Measurements from ENCODE around the gene FICD.
A peak's percentile ranks its signal among the peaks of the same experiment; 100 is the strongest.
"Not testable (repeated sequence)": the region's sequence is repeated elsewhere in the genome, so short reads cannot be mapped to it uniquely, and the experiment has no call there.

The FICD gene

GRCh38 chr12:108514973-108515814, at the start of gene FICD:
FICD (plus strand) TSS chr12:108515277; CDS start chr12:108516973, 1,696 bp downstream.
- peak; percentile 100 for DNase-seq

GRCh38 chr12:108465417-108465816, 49.7 kb upstream of the FICD start:
- no peak for DNase-seq

DNA sequence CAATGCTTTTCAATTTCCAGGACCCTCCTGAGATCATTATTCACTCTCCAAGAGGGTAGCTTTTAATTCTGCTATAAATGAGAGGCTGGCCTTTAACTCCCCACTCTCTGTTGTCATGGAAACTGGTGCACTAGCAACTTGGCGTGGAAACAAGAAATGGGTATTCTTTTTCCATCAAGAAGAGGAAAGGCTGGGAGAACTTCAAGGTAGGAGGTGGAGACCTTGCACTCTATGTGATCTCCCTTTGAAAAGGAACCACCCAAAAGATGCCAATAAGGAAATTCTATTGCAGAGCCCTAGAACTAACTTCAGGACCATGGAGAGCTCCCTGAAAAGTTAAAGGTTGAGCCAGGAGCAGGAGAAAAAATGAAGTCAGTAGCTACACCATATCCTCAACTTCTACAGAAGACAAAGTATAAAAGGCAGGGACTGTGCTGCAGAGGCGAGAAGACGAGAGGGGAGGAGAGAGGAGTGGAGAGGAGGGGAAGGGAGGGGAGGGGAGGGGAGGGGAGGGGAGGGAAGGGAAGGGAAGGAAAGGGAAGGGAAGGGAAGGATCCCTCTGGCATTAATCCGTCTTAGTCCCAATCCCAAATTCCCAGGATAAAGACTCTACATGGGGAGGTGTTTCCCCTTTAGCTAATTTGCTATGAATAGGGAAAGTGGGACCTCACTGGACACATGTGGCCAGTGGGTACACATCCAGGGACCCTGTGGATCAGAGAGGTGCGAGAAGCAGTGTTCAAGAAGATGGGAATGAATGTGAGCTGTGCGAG, 46.7 kb upstream of the FICD start:
- DNase-seq: peak in 1 of 3 experiments; percentile 13

DNA sequence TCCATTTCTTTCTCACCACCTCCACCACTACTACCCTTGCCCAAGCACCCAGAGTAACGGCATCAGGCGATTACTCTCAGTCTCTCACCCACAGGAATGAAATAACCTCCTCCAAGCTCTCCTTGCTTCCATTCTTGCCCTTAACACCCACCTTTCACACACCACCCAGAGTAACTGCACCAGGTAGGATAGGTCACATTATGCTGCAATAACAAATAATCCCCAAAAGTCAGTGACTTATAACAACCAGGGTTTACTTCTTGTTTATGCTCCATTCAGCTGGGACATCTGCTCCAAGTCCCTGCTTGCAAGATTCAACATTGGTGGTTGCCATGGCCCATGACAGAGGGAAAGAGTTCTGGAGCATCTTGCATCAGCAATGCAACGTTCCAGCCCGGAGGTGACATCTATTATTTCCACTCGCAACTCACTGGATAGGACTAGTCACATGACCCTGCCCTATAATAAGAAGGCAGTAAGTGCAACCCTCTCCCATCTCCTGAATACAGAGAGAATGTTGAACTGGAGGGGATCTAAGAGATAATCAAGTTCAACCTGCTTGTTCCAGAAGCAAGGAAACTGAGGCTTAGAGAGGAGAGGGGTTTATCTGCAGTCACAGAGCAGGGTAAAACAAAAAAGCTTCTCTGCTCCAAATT, 41.5 kb upstream of the FICD start:
- no peak for DNase-seq

GRCh38 chr12:108475396-108475795, 39.7 kb upstream of the FICD start:
- DNase-seq: no peak

GRCh38 chr12:108477055-108477880, 37.8 kb upstream of the FICD start:
- no peak for DNase-seq

GRCh38 chr12:108477881-108478259, 37.2 kb upstream of the FICD start:
- no peak for DNase-seq

GRCh38 chr12:108478611-108479206, 36.4 kb upstream of the FICD start:
- DNase-seq: peak in 1 of 3 experiments; percentile 50

GRCh38 chr12:108479364-108480070, 35.6 kb upstream of the FICD start:
- no peak for DNase-seq

DNA sequence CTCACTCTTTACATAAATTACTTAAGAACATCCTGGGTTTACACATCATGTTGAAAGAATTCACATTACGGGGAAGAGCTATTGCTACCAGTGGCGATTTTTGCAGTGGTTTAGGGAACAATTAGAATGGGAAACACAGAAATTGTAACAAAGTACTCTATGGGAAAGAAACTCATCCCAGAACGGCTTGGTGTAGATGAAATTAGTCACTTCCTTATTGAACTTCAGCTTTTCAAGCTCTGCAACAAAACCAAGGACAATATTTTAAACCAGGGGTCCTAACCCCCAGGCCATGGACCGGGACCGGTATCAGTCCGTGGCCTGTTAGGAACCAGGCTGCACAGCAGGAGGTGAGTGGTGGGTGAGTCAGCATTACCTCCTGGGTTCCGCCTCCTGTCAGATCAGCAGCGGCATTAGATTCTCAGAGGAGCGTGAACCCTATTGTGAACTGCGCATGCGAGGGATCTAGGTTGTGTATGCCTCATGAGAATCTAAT, 32.3 kb upstream of the FICD start:
- DNase-seq: peak in 1 of 3 experiments; percentile 17

GRCh38 chr12:108483213-108484059, 31.6 kb upstream of the FICD start:
- no peak for DNase-seq

DNA sequence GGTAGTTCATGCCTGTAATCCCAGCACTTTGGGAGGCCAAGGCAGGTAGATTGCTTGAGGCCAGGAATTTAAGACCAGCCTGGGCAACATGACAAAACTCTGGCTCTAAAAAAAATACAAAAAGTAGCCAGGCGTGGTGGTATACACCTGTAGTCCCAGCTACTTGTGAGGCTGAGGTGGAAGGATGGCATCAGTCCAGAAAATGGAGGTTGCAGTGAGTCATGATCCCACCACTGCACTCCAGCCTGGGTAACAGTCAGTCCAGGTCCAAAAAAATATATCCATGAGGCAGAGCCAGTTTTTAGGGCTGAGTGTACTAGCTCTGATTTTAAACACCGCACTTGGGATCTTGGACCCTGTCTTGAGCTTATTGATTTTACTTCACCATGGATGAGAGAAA, 30.6 kb upstream of the FICD start:
- no peak for DNase-seq

- no peak for DNase-seq
These were observed 30.2 kb upstream of the FICD start for GRCh38 chr12:108484845-108485244.

GRCh38 chr12:108485371-108485770, 29.7 kb upstream of the FICD start:
- DNase-seq: not testable (repeated sequence)

GRCh38 chr12:108487029-108487428, 28.0 kb upstream of the FICD start:
- not testable (repeated sequence) for DNase-seq

DNA sequence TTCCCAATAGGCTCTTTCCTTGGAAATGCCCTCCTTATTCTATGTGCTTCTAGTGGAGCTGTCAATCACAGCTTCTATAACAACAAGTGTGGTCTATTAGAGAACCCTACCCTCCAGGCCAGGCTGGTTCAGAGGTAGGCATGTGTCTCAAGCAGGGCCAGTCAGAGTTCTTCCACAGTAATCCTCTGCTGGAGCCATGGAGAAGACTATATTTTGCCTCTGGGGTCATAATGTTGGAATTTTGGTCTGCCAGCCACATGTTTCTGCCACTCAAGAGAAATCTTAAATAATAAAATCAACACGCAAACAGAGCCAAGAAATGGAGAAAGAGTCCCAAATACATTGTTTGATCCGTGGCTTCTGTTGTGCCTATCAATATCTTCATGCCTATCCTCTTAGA, 23.8 kb upstream of the FICD start:
- no peak for DNase-seq

DNA sequence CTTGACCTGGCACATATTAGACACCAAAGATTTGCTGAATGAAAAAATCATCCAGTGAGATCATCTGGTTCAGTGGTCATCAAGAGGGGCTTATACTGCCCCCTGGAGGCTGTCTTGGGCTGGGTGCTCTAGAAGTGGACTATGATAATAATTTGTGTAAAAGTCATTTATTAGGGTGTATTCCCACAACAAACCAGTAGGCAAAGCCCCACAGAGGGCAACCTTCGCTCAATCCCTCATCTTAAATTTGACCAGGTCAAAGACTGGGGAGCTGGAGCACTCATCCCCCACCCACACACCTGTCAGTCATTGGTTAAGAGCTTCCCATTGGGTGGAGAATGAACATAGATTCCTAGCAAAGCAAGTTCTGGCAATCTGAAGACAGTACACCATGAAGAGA, 20.0 kb upstream of the FICD start:
- DNase-seq: peak in 2 of 3 experiments; percentile 34 to 51

GRCh38 chr12:108495823-108496579, 19.1 kb upstream of the FICD start:
- no peak for DNase-seq

GRCh38 chr12:108498136-108498535, 16.9 kb upstream of the FICD start:
- DNase-seq: no peak

DNA sequence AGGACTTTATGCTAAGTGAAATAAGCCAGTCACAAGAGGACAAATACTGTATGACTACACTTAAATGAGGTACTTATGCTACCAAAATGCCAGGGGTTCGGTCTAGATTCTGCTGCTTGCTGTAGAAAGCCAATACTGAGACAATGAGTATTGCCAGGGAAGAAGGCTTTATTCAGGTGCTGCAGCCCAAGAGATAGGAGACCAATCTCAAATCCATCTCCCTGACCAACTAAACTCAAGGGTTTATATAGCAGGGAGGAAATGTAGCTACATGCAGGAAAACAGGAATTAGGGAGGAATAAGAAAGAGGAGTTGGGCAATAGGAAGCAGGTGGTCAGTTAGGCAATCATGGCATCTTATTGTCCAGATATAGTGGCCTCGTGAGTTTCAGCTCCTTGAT, 12.2 kb upstream of the FICD start:
- no peak for DNase-seq

Measured in NCI-H1417 (cell line).